GM19324 (cell line): Measurements from ENCODE around the gene PROK1.

Source experiments
- ATAC-seq: cut with Tn5 transposase; IDR thresholded peaks from one replicate; pipeline ENCODE4 v1.9.1; 2021; ENCODE audit warnings: mild to moderate bottlenecking, moderate library complexity; ENCODE audit not compliant: unreplicated experiment, low FRiP score

The PROK1 gene

DNA sequence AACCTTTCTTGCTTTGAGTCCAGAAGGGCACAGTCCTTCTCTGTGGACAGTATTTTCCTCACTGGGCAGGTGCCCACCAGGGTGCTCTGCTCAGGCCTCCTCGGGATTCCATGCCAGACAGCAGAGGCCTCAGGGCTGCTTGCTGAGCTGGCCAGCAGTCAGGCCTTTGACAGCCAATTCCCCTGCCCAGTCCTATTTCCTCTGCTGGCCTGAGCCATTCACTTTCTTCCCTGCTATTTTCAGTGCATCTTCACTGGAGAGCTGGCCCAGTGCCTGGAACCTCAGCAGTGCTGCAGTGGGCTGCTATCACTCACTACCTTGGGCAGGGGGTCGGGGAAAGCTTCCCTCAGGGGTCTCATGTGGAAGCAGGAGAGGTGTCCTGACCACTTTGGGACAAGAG lies 34.8 kb downstream of the PROK1 start:
- no peak for ATAC-seq

DNA sequence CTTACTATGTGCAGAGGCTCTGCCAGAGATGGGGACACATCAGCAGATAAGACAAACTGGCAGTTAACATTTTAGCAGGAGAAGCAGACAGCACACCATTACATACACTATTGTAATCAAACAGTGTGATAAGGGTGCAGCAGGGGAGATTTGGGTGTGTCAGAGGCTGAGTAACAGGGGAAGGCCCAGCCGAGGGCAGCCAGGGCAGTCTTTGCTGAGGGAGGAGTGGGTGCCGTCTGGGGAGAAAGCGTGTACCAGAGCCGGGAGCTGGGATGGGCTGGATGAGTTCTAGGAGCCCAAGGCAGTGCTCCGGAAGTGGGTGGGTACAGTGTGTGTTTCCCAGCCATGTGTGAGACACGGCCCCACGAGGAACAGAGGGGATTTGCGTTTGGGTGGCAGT lies 36.8 kb downstream of the PROK1 start:
- ATAC-seq: no peak

DNA sequence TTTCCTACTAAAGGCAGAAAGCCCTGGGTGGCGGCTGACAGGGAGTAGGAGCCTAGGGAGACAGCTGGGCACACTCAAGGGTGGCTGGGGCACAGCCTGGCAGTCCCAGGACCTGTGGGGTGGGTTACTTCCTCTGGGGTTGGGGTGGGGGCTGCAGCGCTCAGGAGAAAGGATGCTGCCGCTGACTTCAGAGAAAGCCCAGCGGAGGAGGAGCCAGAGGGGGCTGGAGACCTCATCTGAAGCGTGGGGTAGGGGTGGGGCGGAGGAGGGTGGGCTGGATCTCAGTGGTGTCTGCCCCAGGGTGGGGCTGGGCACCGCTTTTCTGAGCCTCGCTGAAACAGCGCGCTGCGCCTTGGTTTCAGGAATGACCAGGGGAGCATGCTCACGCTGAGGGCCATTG lies 37.2 kb downstream of the PROK1 start:
- ATAC-seq: no peak

DNA sequence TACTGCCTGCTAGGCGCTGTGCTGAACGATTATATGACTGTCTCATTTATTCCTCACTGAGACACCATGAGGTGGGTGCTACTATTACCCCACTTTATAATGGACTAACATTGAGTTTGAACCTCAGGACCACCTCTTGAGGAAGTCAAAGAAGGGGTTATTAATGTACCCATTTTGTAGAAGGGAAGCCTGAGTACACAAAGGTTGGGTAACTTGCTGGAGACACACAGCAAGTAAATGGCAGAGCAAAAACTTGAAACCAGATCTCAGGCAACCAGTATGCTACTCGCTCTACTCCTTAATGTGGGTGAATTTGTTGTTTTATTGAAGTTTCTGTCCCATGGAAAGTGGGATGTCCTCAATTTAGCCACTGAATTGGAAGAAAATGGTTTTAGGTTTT lies 37.9 kb downstream of the PROK1 start:
- ATAC-seq: no peak

DNA sequence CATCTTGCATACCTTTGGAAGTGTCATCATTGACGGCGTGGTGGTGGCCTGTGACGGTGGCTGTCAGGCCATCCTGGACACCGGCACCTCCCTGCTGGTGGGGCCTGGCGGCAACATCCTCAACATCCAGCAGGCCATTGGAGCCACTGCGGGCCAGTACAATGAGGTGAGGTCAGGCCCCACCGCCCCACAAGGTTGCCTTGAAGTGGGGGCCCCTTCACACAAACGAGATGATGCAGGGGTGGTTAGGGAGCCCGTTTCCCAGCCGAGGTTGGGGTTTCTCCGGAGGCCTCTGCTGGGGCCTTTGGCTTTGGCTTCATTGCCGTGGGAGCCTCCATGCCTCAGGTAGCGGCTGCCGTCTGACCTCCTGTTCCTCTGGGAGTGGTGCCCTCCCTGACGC lies 38.5 kb downstream of the PROK1 start:
- ATAC-seq: no peak

DNA sequence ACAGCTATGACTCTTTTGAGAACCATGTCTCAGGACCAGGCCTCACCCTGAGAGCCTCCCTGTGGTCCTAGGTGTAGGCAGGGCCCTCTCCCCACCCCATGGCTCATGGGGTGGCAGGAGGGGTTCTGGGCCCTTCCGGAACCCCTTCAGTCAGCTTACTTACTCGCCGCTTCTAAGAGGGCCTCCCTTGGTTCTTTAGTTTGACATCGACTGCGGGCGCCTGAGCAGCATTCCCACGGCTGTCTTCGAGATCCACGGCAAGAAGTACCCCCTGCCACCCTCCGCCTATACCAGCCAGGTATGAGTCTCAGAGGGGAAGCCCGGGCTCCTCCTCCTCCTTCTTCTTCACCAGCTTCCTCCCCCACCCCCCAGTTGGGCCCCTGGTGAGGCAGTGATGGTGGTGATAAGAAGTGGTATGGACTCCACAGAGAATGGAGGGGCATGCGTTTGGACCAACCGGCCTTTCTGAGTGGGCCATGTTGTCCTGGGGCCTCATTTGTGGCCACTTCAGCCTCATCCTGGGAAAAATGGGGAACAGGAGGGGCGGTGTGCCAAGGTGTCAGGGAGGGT lies 39.1 kb downstream of the PROK1 start:
- no peak for ATAC-seq

DNA sequence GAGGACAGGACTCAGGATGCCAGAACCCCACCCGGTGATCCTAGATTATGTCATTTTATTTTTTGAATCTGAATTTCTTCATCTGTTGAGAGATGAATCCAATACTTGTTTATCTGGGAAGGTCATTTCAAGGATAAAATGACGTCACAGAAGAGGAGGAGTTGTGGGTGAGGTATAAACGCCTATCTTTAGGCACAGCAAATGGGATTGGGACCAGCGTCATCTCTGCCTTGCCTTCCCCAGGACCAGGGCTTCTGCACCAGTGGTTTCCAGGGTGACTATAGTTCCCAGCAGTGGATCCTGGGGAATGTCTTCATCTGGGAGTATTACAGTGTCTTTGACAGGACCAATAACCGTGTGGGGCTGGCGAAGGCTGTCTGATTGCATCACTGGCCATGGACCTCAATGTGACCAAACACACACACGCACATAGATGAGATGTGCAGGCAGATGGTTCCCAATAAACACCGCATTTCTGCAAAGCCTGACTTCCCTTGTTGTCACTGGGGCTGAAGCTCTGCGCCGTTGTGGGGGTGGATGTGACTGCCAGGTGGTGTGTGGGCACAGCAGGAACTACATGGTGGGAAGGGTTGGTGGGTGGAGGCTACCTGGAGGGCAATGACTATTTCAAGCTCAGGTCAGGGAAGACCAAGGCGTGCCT lies 40.0 kb downstream of the PROK1 start:
- no peak for ATAC-seq

DNA sequence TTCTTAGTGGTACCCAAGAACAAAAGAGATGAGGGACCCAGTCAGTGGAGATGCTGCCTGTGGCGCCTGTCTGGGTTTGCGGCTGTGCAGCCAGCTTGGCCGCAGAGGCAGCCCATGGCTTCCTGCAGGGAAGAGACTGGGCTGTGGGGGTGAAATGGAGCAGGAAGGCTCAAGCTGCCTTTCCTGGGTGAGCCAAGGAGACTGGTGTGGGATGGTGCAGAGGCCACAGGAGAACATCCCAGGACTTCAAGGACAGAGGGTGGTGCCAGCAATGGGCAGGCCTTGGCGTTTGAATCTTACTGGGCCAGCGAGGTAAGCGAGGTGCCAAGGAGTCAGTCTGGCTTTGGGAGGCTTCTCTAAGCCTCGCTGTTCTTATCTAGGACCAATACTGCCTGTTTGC lies 41.6 kb downstream of the PROK1 start:
- no peak for ATAC-seq

DNA sequence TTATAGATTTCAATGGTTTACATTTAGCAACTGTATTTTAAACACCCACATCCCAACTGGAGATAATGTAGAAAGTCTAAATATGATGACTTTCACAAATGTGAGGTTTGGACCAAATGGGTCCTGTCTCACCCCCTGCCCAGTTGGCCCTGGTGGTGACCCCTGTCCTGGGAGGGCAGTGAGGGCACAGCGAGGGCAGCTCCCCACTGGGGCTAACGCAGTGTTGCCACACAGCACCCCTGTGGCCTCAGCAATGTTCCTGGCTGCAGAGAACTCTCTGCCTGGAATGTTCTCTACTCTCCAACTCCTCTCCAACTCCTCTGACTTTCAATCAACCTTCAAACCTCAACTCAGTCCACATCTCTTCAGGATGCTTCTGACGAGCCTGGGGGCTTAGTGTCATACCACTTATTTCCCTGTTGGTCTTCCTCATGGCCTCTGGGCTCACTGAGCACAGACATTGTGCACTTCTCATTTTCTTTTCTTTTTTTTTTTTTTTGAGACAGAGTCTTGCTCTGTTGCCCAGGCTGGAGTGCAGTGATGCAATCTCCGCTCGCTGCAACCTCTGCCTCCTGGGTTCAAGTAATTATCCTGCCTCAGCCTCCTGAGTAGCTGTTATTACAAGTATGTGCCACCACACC lies 42.2 kb downstream of the PROK1 start:
- ATAC-seq: no peak

DNA sequence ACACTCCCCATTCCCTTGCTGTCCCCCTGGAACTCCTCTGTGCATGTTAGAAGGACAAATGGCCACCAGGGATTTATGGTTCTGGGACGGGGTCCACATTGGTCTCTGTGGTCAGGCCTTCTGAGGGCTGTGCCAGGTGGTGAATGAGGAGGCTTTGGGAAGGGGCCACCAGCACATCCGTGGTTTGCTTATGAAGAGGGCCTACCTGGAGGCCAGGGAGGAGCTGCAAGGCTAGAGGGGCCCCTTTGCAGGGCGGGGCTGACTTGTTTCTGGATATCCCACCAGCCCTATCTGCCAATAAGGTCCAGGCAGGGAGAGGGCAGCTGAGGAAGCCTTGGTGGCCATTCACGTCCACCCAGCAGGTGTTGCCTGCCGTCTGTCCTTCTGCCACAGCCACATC lies 43.1 kb downstream of the PROK1 start:
- ATAC-seq: no peak

DNA sequence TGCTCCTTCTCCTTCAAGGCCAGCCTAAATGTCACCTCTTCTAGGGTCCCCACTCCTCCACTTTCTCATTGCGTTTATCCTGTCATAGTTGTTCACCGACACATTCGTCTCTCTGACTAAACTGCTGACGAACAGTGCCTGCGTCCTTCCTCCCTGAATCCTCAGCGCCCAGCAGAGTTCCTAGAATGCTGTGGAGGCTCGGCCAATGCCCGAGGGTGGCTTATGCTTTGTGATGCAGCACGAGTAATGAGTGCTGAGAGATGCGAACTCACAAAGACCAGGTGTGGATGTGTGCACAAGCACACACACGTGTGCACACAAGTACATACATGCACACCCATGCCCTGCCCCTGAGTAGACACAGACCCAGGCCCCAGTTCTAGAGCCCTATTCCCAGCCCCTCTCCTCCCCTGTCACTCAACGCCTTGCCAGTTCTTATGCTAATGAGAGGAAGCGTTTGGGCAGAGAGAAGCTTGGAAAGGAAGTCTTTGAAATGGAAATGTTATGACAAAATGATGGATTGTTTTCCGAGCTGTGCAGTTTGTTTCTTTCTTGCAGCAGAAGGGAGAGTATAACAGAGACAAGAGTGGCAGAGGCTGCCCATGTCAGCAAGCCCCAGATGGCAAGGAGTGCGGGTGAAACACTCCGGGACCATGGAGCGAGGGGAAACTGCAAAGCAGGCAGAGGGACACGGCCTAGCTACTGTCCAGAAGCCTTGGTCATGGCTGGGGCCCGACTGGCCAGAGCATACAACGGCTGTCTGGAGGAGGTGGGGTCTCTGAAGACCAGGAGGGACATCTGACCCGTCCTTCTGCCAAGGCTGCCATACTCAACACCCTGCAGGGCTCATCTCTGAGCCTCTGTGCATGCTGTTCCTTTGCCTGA lies 43.8 kb downstream of the PROK1 start:
- no peak for ATAC-seq

DNA sequence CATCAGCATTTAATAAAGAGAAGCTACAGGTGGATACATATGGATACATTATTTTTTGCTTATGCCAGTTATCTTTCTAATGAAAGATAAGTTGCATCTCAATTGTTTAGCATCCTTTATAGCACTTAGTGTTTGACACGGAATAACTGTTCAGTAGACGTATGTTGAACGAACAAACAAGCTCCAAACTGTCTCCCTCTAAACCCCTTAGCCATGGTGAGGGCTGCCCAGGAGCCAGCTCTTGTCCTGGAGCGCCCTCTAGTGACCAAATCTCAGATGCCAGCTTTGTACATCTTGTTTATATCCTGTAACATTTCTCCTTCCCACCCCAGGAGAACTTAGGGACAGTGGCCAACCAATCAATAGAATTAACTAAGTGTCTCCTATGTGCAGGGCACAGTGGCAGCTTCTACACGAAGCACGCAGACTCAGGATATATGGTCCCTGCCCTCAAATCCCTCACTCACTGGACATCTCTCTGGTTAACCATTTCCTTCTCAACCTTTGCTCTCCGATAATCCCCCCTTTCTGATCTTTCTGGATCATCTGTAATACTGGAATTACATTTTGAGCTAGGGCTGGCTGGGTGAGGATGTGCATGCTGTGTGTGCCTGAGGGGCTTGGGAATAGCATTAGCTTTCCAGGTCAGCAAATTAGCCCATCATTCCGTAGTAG lies 45.1 kb downstream of the PROK1 start:
- ATAC-seq: no peak

DNA sequence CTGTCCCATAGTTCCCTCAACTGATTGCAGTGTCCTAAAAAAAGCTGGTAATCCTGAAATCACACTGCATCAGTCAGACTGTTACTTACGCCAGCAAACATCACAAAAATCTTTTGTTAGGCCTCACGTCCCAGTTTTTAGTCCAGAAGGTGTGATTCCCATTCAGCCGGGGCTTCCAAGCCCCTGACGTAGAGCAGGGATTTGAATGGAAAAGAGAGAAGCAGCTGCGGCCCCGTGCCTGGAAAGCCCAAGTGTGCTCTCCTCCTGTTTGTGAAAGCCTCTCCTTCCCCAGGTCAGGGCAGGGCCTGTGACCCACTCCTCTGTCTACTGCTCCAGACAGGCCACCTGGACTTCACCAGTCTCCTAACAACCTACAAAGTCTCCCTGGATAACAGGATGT lies 47.3 kb downstream of the PROK1 start:
- ATAC-seq: no peak

DNA sequence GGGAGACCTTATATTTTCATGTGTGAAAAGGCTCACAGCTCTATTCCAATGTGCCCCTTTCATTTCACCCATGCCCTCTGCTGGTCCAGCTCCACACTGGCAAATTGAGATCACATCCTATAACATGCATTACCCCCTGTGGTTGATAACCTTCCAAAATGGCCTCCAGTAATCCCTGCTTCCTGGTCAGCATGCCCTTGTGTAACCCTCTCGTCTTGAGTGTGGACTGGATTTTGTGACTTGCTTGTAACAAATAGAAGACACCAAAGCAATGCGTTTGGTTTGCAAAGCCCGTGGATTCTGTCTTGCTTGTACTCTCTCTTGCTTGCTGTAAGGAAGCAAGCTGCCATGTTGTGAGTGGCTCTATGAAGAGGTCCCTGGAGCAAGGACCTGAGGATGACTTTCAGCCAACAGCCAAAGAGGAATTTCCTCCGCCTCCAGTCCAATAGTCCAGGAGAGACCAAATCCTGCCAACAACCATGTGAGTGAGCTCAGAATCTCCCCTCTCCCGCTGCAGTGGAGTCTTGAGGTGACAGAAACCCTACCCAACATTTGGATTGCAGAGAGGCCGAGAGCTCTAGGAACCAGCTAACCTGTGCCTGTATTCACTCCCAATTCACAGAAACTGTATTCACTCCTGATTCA lies 50.7 kb downstream of the PROK1 start:
- ATAC-seq: no peak

DNA sequence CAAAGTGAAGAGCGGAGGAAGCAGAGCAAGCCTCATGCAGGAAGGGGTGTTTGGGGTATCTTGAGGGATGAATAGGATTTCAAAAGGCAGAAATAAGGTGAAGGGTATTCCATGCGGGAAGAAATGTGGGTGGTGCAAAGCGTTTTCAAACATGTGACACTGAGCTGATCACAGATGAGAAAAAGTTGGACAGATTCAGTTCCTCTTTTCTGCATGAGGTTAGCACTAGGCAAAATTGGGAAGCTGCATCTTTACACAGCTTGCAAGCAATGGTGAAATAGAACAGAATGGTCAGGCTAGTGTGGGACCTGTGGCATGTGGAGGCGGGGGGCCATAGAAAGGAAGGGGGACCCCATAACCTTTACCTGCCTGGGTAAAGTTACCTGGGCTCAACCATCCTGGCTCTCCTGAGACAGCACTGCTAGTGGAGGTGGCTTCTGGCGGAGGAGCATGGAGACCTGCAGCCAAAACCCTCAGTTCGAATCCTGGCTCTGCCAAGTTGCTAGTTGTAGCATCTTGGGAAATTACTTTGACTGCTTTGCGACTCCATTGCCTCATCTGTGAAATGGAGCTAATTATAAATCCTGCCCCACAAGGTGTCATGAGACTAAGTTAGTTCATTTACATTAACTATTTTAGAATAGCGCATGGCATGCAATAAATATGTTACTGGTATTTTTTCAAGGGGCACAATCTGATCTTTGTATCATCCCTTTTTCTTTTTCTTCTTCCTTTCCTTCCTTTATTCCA lies 51.6 kb downstream of the PROK1 start:
- ATAC-seq: no peak

DNA sequence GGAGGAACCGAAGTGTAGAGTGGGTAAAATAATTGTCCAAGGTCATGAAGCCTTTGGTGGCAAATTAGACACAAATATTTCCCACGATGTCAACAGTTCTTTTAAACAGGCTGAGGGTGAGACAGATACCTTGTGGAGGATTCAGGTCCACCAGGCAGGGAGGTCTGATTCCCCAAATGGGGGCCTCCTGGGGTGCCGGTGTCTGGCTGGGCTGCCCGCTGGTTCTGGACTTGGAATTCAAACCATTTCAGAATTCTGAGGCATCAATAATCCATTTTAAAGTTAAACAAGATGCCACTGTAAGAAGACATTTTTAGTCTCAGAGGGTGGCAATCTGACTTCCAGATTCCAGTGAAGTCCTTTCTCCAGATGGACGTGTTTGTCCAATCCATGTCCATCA lies 52.5 kb downstream of the PROK1 start:
- no peak for ATAC-seq

DNA sequence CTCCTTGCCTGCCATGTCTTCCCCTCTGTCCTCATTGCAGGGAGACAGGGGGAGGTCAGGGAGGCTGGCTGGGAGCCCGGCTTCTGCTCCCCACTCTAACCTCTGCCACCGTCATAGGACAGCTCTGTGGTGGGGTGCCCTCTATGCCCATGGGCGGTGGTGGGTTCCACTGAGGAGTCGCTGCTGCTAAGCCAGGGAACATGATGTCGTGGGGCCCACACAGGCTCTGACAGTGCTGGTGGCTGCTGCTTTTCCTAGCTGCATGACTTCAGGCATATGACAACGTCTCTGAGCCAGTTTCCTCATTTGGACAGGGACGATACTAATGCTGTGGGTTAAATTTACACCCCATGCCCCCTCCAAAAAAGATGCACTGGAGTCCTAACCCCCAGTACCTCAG lies 53.3 kb downstream of the PROK1 start:
- no peak for ATAC-seq

DNA sequence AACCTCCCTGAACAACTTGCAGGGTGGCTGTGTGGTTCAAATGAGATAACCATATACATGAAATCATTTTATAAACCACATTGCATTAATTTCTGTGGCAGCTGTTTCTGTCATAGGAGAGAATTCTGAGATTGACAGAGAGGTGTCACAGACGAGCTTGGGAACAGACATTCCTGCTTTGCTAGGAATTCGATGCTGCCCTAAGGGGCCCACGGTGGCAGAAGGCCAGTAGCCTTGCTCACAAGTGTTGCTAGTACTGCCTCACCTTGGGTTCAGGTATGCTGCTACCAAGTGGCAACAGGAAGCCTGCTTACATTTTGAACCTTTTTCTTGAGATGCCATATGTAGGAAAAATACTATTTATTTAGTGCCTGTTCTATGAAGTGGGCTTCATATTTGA lies 54.6 kb downstream of the PROK1 start:
- ATAC-seq: no peak

DNA sequence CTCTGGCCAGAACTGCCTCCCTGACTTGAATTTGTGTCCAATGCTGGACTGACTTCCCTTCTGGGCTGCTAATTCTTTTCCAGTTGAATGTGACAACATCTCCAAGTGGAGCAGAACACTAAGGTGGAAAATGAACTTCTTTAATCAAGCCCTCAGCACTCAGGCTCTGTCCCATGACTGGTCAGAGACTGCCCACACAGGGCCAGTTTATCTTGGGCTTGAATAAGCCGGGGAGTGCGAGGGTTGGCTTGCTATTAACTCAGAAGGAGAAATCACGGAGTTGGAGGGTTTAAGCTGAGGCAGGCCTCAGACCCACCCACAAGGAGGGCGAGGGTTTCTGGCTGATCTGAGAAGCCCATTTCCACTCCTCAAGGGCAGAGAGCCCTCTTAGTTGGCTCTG lies 55.6 kb downstream of the PROK1 start:
- ATAC-seq: no peak
